ENCODE results near the gene KDM5B.

DNA sequence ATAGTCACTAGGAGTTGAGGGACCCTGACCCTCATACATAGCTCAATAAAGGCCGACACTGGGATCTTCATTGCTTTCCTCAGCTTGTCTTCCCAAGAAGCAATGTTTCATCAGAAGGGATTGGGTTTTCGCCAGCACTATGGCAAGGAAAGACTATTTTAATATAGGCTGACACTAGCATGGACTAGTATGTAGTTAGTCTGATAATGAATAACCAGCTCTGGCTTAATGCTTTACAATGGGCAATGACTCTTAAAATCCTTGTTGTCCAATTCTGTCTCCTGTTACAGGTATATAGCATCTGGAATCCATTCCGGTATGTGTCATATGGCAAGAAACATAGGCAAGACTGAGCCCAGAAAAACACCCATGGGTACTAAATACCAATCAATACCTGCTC lies 82.7 kb downstream of the KDM5B start:
- TF ChIP-seq, protein P1, sequence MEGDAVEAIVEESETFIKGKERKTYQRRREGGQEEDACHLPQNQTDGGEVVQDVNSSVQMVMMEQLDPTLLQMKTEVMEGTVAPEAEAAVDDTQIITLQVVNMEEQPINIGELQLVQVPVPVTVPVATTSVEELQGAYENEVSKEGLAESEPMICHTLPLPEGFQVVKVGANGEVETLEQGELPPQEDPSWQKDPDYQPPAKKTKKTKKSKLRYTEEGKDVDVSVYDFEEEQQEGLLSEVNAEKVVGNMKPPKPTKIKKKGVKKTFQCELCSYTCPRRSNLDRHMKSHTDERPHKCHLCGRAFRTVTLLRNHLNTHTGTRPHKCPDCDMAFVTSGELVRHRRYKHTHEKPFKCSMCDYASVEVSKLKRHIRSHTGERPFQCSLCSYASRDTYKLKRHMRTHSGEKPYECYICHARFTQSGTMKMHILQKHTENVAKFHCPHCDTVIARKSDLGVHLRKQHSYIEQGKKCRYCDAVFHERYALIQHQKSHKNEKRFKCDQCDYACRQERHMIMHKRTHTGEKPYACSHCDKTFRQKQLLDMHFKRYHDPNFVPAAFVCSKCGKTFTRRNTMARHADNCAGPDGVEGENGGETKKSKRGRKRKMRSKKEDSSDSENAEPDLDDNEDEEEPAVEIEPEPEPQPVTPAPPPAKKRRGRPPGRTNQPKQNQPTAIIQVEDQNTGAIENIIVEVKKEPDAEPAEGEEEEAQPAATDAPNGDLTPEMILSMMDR (IDR thresholded peaks at IDR 0.05), result no peak
- TF ChIP-seq ZFX (IDR thresholded peaks at IDR 0.05; ENCODE audit: borderline replicate concordance), result no peak
